Glomerular visceral epithelial cell (primary cell): Measurements from ENCODE around the gene FZD4.
"Not testable (repeated sequence)": the region's sequence is repeated elsewhere in the genome, so short reads cannot be mapped to it uniquely, and the experiment has no call there.

Source experiments
- DNase-seq: peaks from one replicate; pipeline ENCODE4 v3.0.0-alpha.2; 2016; ENCODE audit errors: extremely low spot score

Gene FZD4

DNA sequence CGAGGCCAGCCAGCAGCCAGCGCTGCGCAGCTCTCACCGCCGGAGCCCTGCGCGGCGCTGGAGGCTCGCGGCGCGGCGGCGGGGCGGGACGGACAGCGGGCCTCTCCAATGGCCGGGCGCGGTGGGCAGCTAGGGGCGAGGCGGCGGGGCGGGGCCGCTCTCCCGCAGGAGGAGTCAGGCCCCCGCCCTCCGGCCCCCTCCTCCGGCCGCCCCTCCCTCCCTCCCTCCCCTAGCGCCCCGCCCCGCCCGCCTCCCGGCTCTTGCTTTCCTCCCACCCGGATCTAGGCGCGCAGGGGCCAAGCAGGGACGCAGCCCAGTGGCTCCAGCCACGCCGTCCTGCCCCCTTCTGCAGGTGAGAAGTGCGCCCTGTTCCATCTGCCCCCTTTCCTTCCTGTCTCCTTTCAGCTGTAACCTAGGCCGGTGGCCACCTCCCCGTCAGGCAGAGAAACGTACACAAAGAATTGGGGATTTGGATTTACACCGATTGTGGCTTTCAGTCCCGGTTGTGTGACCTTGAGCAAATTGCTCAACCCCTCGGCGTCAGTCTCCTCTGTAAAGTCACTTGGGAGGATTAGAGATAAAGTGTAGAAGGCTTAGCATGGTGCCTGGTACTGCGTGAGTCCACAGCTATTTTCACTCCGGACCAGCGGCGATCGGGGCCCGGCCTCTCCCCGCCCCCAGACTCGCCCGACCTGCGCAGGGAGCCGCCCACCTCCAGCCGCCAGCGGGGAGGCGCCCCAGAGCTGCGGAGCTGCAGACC, at the start of gene FZD4:
Gene FZD4 (minus strand): TSS at position 35 of the 760 bp plus-strand sequence. CDS start 310 bp downstream, outside the sequence.
- DNase-seq = peak; percentile 90

DNA sequence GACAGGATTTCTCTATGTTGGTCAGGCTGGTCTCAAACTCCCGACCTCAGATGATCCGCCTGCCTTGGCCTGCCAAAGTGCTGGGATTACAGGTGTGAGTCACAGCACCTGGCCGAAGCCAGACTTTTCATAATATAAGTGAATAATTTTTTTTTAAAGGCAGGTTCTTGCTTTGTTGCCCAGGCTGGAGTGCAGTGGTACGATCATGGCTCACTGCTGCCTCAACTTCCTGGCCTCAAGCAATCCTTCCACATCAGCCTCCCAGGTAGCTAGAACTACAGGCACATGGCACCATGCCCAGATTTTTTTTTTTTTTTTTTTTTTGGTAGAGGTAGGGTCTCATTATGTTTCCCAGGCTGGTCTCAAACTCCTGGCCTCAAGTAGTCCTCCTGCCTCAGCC, 49.1 kb upstream of the FZD4 start:
- DNase-seq = not testable (repeated sequence)

DNA sequence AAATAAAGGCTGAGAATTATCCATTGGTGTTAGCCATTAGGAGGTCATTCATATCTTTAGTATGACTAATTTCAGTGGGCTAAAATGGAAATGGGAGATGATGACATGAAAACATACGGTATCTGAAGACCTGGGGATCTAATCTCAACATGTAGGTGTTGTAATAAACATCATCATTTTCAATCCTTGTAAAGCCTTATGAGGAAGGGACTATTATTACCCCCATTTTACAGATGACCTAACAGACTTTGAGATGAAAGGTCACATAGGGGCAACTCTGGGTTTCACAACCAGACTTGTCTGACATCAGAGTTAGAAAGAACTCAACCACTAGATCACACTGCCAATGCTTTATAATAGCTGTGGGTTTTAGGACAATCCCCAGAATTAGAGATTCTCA, 47.7 kb upstream of the FZD4 start:
- no peak for DNase-seq

DNA sequence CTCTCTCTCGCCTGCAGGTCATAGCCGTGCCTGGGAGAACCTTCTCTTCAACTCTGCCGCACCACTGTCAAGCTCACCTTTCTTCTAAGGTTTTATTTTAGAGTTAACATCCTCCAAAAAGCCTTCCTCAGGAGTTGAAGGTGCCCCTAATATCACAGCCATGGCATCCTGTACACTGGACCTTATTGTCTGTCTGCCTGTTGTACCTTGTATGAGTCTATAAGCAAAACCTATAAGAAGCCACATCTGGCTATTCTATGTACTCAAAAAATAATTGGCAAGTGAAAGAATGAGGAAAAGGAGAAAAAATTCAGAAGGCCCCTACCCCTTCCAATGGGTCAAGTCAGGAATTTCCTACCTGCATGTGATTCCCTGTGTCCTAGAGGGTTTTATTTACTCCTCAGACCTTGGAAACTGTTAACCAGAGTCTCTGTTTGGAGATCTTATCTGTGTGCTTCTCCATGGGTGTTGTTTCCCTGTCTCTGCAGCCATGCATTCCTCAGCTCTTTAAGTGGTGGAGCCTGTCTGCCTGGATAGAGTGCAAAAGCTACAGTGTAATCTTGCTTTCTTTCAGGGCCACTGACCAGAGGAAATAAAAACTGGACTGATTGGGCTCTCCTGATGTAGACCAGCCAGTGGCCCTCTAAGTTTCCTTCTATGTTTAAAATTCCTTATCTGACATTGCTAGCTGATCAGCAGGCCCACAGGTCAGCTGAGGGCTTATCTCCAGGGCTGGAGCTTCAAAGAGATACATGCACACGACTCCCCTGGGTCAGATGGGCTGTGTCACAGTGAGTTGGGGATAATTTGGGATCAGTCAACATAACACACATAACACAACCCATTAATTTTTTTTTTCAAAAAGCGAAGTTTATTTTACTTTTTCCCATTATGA, 44.9 kb upstream of the FZD4 start:
- DNase-seq = no peak

DNA sequence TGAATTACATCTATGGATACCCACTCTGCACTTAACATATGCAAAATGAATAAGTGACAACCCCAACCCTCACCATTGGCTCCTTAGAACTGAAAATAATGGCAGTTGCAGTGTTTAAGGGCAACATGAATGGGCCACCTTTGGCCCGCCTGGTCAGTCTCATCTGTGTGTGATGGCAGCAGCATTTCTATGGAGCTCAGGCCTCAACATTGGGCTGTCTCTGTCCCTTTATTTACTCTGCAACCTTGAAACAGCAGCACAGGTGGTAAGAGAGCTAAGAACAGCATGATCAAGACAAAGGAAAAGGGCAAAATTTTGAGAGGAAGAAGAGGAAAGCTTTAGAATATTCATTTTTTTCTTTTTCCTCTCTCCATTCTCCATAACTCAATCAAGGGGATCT, 44.2 kb upstream of the FZD4 start:
- no peak for DNase-seq

DNA sequence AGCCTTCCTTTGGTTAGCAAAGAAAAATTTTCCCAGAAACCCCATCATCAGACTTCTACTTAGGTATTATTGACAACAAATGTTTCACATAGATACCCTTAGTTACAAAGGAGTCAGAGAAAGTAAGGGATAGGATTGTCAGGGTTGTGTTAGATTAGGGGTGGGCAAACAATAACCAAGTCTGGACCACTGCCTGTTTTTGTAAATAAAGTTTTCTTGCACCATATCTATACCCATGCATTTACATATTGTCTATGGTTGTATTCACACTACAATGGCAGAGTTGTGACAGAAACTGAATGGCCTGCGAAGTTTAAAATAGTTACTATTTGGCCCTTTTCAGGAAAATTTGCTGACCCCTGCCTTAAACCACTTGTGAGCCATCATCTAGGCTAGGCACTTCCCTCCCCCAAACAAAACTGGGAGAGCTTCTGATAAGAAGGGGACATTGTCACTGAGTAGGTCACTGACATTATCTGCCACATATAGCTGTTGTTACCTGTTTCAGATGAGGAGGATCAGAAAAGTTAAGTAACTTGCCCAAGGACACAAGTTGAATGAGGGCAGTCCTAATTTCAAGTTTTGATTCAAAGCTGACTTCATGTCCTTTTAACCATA, 41.9 kb upstream of the FZD4 start:
- DNase-seq = no peak

DNA sequence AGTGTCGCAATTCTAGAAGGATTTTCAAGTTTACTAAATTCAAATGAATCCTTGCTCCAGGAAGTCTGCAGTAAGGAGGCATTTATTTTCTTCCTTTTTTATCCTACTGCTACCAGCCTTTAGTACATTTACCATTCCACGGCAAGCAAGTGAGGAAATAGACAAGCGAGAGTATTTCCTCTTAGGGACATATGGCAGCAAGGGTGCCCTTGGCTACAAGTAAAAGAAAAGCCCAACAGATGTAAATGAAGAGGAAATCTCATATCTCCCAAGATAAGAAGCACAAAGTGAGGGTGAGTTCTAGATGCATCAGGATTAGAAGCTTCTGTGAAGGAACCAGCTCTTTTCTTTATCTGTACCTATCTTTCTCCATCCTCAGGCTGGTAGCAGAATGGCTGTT, 37.8 kb upstream of the FZD4 start:
- DNase-seq = no peak

DNA sequence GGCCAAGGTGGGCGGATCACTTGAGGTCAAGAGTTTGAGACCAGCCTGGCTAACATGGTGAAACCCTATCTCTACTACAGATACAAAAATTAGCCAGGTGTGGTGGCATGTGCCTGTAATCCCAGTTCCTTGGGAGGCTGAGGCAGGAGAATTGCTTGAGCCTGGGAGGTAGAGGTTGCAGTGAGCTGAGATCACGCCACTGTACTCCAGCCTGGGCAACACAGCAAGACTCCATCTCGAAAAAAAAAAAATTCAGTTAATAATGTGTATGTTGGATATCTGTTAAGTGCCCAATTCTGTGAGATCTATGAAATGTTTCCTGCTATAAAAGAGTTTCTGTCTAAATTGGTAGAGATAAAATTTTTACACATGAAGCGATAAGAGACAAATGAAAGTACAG, 37.1 kb upstream of the FZD4 start:
- DNase-seq = not testable (repeated sequence)

DNA sequence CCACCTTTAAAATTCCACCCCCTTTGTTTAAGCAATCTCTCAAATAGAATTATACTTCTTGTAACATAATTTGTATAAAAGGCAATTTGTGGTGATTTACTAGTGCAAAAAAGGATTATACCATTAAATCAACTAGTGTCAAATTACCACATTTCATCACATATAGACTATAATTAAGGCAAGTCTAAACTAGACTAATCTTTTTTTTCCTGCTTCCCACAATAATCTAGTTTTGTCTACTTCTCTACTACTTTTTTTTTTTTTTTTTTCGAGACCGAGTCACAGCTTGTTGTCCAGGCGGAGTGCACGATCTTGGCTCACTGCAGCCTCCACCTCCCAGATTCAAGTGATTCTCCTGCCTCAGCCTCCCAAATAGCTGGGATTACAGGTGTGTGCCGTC, 36.1 kb upstream of the FZD4 start:
- no peak for DNase-seq

DNA sequence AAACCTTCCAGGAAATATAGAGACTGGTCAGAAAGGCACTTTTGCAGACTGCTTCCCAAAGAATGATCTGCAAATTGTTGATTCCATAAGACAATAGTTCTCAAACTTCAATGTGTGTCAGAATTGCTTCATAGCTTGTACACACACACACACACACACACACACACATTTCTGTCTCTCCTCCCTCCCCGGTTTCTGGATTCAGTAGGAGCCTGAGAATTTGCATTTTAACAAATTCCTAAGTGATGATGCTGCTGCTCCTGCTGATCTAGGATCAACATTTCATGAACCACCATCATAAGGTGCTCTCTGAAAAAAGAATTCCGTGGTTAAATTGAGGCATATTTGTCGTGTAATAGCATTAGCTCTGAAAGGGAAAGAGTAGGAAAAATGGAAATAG, 35.3 kb upstream of the FZD4 start:
- DNase-seq = peak; percentile 44

DNA sequence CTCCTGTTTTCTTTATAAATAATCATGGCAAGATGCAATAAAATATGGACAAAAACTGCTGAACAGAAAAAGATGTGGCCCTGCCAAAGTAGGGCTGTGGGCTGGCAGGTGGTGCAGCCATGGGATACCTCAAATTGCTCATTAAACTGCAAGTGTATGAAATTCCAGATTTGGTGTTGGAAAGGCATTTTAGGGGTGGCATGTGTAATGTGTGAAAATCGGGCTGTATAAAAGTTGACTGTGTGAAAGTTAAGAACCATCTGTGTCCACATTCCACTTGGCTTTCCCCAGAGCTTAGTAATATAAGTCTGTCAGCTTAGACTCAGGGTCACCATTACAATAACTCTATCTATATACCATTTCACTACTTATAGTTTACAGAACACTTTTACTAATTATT, 34.8 kb upstream of the FZD4 start:
- no peak for DNase-seq

DNA sequence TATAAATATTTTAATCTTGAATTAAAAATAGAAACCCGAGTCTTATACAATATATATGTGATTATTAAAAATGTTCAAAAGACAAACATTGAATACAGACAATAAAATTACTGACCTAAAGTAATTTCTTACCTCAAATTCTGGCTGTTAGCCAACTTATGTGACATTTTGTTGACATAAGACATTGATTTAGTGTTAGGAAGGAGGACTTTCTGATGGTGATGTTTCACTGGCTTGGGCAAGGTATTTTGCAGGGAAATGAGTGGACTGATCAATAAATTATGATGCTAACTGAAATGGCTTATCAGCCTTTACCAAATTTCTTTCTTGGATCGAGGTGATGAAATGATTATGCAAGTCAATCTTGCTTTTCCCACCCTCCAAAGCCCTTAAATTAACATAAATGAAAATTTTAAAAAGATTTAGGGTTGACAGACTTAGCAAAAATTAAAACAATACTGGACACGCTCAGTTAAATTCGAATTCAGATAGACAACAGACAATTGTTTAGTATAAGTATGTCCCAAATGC, 33.2 kb upstream of the FZD4 start:
- no peak for DNase-seq

DNA sequence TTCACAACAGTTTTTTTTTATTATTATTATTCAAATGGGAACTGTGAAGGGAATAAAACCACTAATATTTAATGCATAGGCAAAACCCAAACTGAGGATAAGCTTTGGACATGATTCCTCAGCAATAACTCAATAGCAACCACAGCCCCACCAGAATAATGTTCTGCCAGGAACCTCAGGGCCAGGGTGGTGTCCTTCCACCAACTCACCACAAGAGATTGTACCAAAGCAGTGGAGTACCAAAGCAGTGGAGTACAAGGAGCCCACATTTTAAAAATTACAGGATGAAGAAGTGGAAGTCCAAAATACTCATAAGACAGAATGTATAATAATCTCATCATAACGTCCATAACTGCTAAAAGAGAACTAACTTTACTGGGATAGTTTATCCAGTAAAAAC, 32.5 kb upstream of the FZD4 start:
- DNase-seq = no peak

DNA sequence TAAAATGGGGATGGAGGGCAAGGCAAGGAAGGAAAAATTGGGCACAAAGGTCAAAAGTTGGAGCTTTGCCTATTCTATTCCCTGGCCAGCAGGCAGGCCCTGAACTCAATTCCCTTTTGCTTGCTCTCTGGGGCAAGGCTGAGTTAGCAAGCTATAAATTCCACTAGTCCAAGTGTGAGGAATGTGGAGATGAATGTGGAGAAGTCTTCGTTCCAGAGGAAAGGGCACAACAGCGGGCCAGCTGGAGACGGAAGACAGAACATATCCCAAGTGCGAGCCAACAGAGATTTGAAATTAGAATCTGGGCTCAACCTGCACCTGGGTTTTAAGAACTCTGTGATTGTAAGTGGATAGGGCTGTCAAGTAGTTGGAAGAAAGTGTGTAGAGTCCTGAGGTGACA, 29.5 kb upstream of the FZD4 start:
- no peak for DNase-seq

DNA sequence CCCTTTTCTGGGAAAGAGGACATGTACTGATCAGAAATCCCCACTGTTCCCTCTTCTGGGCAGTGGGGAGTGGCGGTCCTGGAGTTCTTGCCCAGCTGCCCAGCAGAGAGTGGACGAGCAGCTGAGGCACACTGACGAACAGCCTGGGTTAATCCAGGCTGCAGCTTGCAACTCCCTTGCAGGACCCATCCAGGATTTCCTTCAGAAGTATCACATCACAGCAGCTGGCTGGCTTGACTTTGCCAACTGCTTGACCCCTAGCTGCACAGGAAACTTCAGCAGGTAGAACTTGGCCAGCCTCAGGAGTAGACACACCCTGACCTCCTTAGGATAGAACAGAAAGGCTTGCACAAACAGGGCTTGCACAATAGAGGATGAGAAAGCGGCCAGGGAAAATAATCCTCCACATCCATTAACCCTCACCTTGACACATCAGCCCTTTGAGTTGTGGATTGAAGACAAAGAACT, 27.9 kb upstream of the FZD4 start:
- no peak for DNase-seq

DNA sequence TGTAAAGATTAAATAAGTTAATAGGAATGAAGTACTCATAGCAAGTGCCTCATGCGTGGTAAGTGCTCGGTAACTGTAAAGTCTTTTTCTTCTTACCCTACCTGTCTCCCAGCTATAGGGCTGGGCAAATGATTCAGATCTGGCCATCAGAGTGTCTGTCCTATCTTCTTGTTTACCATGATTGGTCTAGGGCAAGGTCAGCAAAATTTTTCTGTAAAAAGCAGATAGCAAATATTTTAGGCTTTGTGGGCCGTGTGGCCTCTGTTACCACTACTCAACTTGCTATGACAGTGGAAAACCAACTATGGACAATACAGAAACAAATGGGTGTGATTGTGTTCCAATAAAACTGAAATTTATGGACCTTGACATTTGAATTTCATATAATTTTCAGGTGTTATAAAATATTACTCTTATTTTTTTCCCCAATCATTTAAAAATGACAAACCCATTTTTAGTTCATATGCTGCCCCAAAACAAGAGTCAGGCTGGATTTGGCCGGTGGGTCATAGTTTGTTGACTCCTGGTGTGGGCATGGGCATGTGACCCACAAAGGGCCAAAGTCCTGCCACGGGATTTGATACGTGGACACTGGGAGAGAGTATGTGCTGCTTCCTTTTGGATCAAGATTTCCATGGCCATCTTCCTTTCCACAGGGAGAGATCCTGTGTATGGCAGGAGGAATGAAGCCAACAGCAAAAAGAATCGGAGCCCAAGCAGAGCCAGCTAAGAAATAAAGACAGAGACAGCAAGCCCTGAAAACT, 26.8 kb upstream of the FZD4 start:
- no peak for DNase-seq

DNA sequence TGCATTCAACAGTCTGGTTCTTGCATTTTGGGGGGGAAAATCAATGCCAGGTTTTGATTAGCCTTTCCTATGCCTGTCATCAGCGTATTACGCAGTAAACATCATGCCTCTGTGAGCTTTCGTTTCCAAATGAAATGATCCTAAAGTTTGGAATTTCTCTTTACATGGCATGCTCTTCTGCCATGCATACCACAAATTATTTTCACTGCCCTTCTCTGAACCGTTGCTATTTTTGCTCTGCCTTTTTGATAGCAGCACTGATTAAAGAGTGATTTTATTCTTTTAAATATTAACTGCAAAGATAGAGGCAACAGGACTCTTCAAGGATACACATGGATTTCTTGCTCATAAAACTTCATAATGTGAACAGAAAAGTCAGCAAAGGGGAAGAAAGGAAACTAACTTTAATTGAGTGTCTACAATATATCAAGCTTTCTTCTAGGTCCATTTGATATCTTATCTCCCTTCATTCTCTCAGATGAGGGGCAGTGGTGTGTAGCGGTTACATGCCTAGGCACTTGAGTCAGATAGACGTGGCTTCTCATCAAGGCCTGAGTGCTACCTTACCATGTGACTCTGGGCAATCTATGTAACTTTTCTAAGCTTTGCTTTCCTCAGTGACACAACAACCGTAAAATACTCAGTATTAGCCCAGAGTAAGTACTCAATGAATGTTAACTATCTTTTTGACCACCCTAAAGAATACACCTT, 25.0 kb upstream of the FZD4 start:
- DNase-seq = no peak

DNA sequence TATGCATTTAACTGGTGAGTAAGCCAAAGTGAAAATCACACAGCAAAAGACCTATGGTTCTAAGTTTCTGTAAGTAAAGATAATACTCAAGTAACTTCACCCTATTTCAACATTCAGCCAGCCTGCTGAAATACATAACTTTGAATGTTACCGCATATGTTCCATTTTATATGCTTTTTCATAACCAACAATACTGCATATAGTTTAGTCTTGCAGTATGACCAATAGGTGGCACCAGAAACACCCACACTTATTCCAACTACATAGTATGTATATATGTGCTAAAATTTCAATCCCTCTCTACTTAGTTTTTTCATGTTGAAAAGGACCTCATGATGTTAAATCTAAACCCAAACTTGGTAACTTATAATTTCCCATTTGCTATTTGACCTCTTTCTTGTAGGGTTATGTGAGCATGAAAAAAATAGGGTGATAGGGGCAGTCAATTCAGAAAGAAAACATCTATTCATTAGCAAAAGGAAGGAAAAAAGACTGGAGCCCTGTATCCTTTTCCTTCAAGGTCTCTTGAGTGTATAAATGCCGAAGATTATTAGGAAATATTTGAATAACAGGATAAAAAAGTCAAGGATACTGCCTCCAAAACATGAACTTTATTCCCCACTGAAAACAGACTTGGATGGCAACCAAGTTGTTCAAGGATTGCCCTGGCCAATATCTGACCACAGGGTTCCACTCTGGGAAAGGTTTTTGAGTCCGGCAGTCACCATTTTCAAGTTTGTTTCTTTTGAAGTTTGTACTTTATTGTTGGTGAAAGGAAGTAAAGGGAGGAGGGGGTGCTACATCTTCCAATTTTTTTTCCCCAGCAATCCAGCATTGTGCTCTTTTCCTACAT, 23.8 kb upstream of the FZD4 start:
- DNase-seq = peak; percentile 18

DNA sequence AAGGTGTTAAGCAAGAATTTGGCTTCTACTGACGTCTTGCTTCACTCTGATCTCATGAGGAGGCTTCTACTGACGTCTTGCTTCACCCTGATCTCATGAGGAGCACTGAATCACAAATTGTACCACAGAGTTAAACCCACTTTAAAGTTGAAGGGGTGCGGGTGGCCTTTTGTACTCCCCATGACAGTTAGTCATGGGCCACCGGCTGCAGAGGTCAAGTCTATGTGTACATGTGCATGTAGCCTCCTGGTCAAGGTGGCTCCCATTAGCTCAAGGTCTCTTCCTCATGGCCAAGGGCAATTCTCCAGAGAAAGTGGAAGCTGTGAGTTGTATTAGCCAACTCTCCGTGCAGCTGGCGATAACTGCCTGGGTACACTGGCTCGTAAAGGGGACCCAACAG, 23.1 kb upstream of the FZD4 start:
- DNase-seq = no peak
